ENCODE data around the gene UBXN7.

DNA sequence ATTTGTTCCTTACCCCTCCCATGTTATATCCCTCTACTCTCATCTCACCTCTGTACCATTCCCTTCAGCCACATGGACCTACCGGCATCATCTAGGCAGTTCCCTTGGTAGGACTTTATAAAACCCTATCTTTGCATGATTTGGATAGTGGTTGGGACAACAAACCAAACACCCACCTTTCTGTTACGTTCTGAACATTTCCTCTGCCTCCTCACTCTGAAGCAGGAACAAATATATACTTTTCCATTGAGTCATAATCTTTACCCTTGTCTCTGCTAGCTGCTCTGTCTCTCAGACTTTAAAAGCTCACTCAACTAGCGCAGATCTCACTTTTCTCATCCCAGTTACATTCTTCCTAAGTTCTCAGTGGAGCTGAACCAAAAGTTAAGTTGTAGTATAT, 17.8 kb downstream of the UBXN7 start:
- TF ChIP-seq CBX8 (IDR thresholded peaks at IDR 0.05; ENCODE audit: borderline replicate concordance, low read depth, low read length), result no peak
- no peak for TF ChIP-seq GABPA (IDR thresholded peaks at IDR 0.05; ENCODE audit: borderline replicate concordance, insufficient read depth, low read length)
- no peak for TF ChIP-seq TAF1 (IDR thresholded peaks at IDR 0.05; ENCODE audit: low read depth, low read length)
- TF ChIP-seq, protein P1, sequence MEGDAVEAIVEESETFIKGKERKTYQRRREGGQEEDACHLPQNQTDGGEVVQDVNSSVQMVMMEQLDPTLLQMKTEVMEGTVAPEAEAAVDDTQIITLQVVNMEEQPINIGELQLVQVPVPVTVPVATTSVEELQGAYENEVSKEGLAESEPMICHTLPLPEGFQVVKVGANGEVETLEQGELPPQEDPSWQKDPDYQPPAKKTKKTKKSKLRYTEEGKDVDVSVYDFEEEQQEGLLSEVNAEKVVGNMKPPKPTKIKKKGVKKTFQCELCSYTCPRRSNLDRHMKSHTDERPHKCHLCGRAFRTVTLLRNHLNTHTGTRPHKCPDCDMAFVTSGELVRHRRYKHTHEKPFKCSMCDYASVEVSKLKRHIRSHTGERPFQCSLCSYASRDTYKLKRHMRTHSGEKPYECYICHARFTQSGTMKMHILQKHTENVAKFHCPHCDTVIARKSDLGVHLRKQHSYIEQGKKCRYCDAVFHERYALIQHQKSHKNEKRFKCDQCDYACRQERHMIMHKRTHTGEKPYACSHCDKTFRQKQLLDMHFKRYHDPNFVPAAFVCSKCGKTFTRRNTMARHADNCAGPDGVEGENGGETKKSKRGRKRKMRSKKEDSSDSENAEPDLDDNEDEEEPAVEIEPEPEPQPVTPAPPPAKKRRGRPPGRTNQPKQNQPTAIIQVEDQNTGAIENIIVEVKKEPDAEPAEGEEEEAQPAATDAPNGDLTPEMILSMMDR (IDR thresholded peaks at IDR 0.05; ENCODE audit: control extremely low read depth in 1 of 3, insufficient read depth in 1 of 3, low read depth in 1 of 3, low read length in 3 of 3), result no peak
- no peak for TF ChIP-seq CEBPB (IDR thresholded peaks at IDR 0.05; ENCODE audit: low read depth, low read length)
- TF ChIP-seq SUZ12 (IDR thresholded peaks at IDR 0.05; ENCODE audit: low read length), result no peak
- TF ChIP-seq ZNF274 (IDR thresholded peaks at IDR 0.05; ENCODE audit: borderline replicate concordance, extremely low read depth, low read length), result no peak
- no peak for TF ChIP-seq SP1 (IDR thresholded peaks at IDR 0.05; ENCODE audit: low read depth, low read length)
- TF ChIP-seq POLR2A (IDR thresholded peaks at IDR 0.05; ENCODE audit: control extremely low read depth in 1 of 2, low read depth in 2 of 2, low read length in 2 of 2), result no peak
- TF ChIP-seq SAP30 (IDR thresholded peaks at IDR 0.05; ENCODE audit: insufficient read depth, insufficient replicate concordance, low read length), result no peak
- no peak for TF ChIP-seq JUN (IDR thresholded peaks at IDR 0.05; ENCODE audit: low read depth, low read length)
- TF ChIP-seq RAD21 (IDR thresholded peaks at IDR 0.05 in 1 of 2, conservative IDR thresholded peaks at IDR 0.05 in 1 of 2; ENCODE audit: low read depth in 2 of 2, low read length in 2 of 2), result no peak
- no peak for TF ChIP-seq EP300 (IDR thresholded peaks at IDR 0.05; ENCODE audit: borderline replicate concordance in 1 of 2, low read depth in 2 of 2, low read length in 2 of 2)
- TF ChIP-seq NANOG (IDR thresholded peaks at IDR 0.05; ENCODE audit: insufficient read depth, low read depth, low read length, poor library complexity, severe bottlenecking), result no peak

Data from H1 (cell line).